Cerebellar cortex (tissue), 1 donor: Measurements from ENCODE around the gene LRRC72.

Experiments used
- DNase-seq: peaks from one replicate; pipeline ENCODE4 v3.0.0-alpha.2; 2015; ENCODE audit warnings: low spot score

Gene LRRC72

GRCh38 chr7:16630654-16631053 lies 104.0 kb downstream of the LRRC72 start:
- no peak for DNase-seq
